ENCODE results near the gene FAAH.

FAAH gene

DNA sequence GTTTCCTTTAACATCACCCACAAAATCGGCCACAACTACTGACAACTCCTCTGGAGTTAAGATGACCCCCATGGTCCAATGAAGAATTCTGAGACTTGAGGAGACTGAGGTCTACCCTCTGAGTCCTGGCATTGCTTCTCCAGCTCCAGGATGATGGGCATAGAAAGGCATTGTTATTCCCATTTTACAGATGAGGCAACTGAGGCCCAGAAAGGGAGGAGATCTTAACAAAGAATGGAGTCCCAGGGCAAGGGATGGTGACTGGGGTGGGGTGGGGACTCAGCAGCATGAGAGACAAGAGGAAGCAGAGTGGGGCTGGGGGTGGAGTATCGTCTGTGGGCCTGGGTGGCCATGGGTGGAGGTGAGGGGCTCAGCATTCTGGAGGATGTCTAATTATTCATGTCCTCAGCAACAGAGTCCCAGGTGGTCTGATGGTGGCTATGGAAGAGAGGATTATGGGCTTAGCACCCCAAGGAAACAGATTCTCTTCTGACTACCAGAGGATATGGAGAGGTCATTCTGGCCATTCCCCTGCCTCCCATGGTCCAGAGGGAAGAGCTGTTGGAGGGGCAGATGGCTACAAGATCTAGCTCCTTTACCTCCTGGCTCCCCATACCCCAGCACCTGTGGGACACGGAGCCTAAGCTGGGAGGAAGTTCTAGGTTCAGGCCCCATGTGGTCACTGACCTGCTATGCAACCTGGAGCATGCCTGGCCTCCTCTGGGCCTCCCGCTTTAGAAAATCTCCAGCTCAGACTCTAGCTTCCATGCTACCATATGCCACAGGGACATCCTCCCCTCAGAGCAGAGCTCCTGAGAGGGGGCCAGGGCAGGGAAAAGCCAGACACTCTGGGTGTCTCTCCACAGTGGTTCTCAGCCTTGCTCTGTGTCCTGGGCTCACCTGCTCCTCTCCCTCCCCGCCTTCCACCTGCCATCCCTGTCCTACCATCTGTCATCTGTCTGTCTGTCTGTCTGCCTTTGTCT is 58.1 kb downstream of the FAAH start:
- DNase-seq: no peak

DNA sequence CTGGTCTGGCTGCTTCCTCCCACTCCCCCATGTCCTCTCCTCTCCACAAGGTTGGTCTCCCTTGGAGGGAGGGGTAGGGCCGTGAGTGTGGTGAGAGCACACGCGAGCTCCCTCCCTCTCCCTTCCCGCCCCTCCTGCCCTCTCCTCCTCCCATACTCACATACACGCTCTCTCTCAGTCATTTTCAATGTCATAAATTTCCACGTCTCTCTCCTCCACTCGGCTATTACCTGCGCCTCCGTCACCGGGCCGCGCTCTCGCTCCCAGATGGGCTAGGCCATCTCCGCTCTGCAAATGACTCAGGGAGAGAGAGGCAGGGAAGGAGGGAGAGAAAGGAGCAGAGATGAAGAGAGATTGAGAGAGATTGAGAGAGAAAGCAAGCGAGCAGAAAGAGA is 58.8 kb downstream of the FAAH start:
- DNase-seq: no peak

DNA sequence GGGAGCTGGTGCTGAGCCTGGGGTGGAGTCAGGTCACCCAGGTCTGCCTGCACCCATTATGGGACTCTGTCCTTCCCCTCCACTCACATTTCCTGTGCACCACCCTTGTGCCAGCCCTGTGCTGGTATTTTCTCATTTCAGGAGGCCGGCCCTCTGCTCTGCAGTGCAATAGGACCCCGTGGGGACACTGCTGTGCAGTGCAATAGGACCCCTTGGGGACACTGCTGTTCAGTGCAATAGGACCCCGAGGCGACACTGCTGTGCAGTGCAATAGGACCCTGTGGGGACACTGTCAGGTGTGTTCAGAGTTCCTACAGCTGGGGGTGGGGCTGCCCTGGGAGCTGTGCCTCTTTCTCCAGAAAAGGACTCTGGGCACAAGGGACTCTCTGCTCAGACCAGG is 59.3 kb downstream of the FAAH start:
- no peak for DNase-seq

- DNase-seq: no peak
Observed at GRCh38 chr1:46455951-46456350, 61.8 kb downstream of the FAAH start.

DNA sequence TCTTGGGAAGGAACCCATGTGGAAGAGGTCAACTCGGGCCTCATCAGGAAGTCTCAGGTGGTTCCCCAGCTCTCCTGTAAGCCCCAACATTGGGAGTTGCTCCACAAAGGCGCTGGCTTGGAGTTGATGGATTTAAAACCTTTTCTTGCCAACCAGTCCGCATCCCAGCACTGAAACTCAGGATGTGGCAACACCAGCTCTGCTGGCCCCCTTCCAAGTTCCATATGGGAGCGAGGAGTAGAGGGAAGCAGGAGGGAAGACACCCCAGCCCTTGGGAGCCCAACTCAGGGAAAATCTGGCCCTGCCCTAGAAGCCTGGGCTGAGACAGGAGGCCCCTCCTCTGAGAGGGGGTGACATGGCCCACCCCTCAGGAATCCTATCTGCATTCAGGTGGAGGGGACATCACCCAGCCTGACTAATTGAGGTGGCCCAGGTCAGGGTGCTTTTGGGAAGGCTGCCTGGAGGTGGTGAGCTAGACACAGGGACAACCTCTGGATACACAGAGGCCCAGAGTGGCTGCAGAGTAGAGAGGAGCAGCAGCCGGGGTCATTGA is 62.4 kb downstream of the FAAH start:
- no peak for DNase-seq

DNA sequence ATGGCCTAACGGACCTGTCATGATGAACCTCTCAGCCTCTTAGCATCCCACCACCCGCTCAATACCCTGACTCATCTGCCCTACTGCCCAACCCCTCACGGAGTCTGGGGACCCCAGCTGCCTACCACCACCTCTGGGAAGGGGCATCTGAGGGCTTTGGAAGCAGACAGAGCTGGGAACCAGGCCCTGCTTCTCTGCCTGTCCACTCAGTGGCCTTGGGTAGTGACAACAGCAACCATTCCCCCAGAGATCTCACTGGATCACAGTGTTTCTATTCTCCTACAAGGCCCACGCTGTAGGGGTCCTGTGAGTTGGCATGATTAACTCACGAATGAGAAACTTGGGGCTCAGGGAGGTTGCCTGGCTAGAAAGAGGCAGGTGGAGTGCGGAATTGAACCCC is 63.1 kb downstream of the FAAH start:
- DNase-seq: no peak

DNA sequence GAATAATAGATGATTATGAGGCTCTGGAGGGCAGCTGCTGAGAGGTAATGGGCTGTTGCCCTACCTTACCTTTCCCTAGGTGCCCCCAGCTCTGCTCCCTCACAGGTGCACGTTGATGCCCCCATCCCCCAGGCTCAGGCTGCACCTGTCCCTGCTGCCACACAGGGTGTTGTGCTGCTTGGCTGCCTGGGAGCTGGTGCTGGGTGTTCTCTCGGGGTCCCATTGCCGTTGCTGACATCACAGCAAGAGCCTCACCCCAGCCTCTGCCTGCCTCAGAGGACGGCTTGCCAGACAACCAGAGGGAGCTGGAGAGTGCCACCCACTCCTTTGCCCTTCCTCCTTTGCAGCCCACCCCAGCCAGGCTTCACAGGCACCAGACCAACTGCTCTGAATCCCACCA is 64.1 kb downstream of the FAAH start:
- DNase-seq: no peak

DNA sequence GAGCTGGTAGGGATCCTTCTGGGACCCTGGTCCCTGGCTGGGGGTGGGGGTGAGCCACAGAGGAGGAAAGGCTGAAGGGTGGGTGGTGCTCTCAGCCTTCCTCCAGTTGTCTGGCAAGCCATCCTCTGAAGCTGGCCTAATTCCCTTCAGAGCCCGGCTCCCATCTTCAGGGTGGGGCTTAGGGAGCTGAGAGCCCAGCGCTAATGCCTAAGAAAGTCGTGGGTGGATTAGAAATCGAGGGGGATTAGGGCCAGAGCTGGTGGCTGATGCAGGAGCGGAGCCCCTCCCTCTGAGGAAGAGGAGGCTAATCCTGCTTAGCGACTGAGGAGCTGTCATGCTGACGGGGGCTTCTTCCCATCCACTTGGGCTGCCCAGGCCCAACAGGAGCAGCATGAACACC is 64.7 kb downstream of the FAAH start:
- DNase-seq: no peak

DNA sequence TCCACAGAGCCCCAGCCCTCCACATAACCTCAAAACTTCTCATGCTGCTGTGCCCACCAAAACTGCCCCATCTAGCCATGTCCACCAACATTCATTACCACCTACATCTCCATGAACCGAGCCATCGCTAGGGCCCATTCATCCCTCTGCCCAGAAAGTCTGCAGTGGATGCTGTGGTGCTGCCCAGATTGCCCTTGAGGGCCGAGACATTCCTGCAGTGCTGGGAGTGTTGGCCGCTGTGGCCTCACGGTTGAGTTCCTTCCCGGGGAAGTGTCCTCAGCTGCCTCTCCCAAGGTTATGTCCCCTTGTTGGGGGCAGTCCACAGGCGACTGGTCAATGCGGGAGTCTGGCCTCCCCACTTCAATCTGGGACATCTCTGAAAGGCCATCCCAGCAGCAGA is 65.2 kb downstream of the FAAH start:
- DNase-seq: no peak

- no peak for DNase-seq
Observed at GRCh38 chr1:46461017-46461808, 67.1 kb downstream of the FAAH start.

DNA sequence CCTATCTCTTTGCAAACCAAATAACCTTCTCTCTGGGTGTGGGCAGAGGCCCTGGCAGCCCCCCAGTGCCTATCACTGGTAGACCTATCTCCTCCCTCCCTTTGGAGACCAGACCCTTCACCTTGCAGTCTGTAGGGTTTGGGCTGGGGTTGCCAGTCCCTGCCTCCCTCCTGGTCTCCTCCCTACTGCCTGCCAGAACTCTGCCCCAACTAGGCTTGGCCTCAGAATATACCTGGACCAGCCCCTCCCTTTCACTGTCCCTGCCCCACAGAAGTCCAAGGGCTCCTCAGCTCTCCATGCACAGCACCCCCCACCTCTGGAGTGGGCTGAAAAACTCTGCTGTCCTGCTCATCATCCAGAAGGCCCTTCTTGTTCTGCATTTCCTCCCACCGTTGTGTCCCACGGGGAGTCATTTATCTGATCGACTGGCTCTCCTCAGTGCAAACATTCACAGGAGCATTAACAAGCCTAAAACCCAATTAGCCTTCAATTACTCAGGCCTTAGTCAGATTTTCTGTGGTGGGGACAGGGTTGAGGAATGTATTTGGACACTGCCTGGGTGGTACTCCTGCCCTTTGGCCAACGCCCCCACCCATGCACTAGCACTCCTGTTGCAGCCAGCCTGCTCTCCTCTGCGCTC is 67.8 kb downstream of the FAAH start:
- DNase-seq: no peak

All from bone marrow (tissue), 2 donors.